A673 (cell line): ENCODE results near the gene PI4K2B. TPM values are rescaled to one million over a fixed set of nuclear protein-coding genes. Genes with fewer than 3 reads are reported as not detected.

Experiments used
- BruUV-seq: library from RNA; stranded (reverse); fragments of 400-500 nt; replicated peaks from 2 replicates; lab custom pipeline; 2021; lab: Mats Ljungman, UMichigan
- CTCF ChIA-PET: fragments of 300-600 bp; sonication (Branson Sonifier 250); formaldehyde crosslinking; loops from one replicate; lab custom pipeline; 2022; ENCODE audit warnings: antibody characterized with exemption; lab: Charles Lee
- POLR2A ChIA-PET: fragments of 300-600 bp; sonication (Branson Sonifier 250); formaldehyde crosslinking; loops from one replicate; lab custom pipeline; 2022; ENCODE audit warnings: antibody characterized with exemption; ENCODE audit not compliant: low non-redundant PET; lab: Charles Lee
- DNase-seq: peaks from one replicate; pipeline ENCODE4 v3.0.0-alpha.2; 2015; ENCODE audit warnings: low spot score
- H3K27ac ChIP-seq: fragments of 200-600 bp; sonication (generic); 2 replicates; pipeline ENCODE4 v1.5.1; 2016; ENCODE audit warnings: mixed run types, low read depth, mild to moderate bottlenecking, mixed read lengths, antibody characterized with exemption, low read length; ENCODE audit not compliant: poor library complexity, severe bottlenecking
- H3K27me3 ChIP-seq: fragments of 200-600 bp; sonication (generic); replicated peaks from 2 replicates; pipeline ENCODE4 v1.6.1; 2017; ENCODE audit warnings: mixed run types, low read depth, mild to moderate bottlenecking, mixed read lengths, antibody characterized with exemption, low read length; ENCODE audit not compliant: insufficient read depth, poor library complexity
- H3K36me3 ChIP-seq: fragments of 200-600 bp; sonication (generic); 2 replicates; pipeline ENCODE4 v1.6.1; 2016; ENCODE audit warnings: mixed run types, mild to moderate bottlenecking, mixed read lengths, antibody characterized with exemption, low read length; ENCODE audit not compliant: insufficient read depth, poor library complexity, severe bottlenecking
- H3K4me1 ChIP-seq: fragments of 200-600 bp; sonication (generic); 2 replicates; pipeline ENCODE4 v1.6.1; 2017; ENCODE audit warnings: mixed run types, mild to moderate bottlenecking, mixed read lengths, antibody characterized with exemption, low read length; ENCODE audit not compliant: insufficient read depth, poor library complexity, severe bottlenecking
- H3K4me3 ChIP-seq: fragments of 200-600 bp; sonication (generic); 2 replicates; pipeline ENCODE4 v1.5.1; 2016; ENCODE audit warnings: low read depth, mixed run types, mild to moderate bottlenecking, mixed read lengths, low read length; ENCODE audit not compliant: poor library complexity, severe bottlenecking
- H3K9me3 ChIP-seq: fragments of 200-600 bp; sonication (generic); 2 replicates; pipeline ENCODE4 v1.6.1; 2016; ENCODE audit warnings: mixed run types, low read depth, mild to moderate bottlenecking, mixed read lengths, antibody characterized with exemption, low read length; ENCODE audit not compliant: poor library complexity, severe bottlenecking
- CTCF ChIP-seq: fragments of 300-800, 200-600 bp; sonication (generic); conservative IDR thresholded peaks from 2 replicates; pipeline ENCODE4 v1.5.1; 2017; ENCODE audit warnings: low read depth, mild to moderate bottlenecking, antibody characterized with exemption, low read length, moderate library complexity, mixed read lengths
- EZH2 ChIP-seq: fragments of 200-600 bp; sonication (generic); IDR thresholded peaks from 2 replicates; pipeline ENCODE4 v1.6.1; 2017; ENCODE audit warnings: borderline replicate concordance, low read depth, mild to moderate bottlenecking, mixed read lengths, antibody characterized with exemption, low read length; ENCODE audit not compliant: poor library complexity, severe bottlenecking
- intact Hi-C: fragments of 100-400 bp; cut with micrococcal nuclease; formaldehyde crosslinking; loops from one replicate; pipeline ENCODE4 v1.10.0; 2022; ENCODE audit not compliant: unreplicated experiment
- total RNA-seq: library from RNA; stranded (reverse); gene quantifications from 2 replicates; pipeline ENCODE4 v1.2.3, GENCODE V29; 2021

Gene PI4K2B
- total RNA-seq, 1 experiment from 2014 or later = 13.3 TPM

GRCh38 chr4:25306518-25307057, 72.8 kb downstream of the PI4K2B start:
- no peaks in the 10 kb centered on the region for H3K9me3 ChIP-seq
- no peaks in the 10 kb centered on the region for H3K27me3 ChIP-seq
- no peaks in the 10 kb centered on the region for H3K36me3 ChIP-seq
- intact Hi-C loops = no loop called here
- no TSS peak for BruUV-seq
- ChIA-PET POLR2A (no interaction called here), CTCF (no interaction called here)
- no peak for TF ChIP-seq CTCF
- TF ChIP-seq EZH2 = no peak
- no peaks in the 10 kb centered on the region for H3K4me1 ChIP-seq
- no peak for DNase-seq
- no peak overlapping the region for H3K4me3 ChIP-seq
- H3K27ac ChIP-seq = no peak overlapping the region

GRCh38 chr4:25307596-25307995, 73.8 kb downstream of the PI4K2B start:
- H3K27me3 ChIP-seq = no peaks in the 10 kb centered on the region
- no peak overlapping the region for H3K4me3 ChIP-seq
- intact Hi-C loops = no loop called here
- POLR2A ChIA-PET = no interaction called here
- CTCF ChIA-PET = no interaction called here
- TF ChIP-seq EZH2 = no peak
- TF ChIP-seq CTCF = no peak
- H3K36me3 ChIP-seq = no peaks in the 10 kb centered on the region
- H3K9me3 ChIP-seq = no peaks in the 10 kb centered on the region
- no peak overlapping the region for H3K27ac ChIP-seq
- H3K4me1 ChIP-seq = no peaks in the 10 kb centered on the region
- BruUV-seq = no TSS peak
- DNase-seq = no peak

GRCh38 chr4:25308306-25308705, 74.5 kb downstream of the PI4K2B start:
- ChIA-PET CTCF (no interaction called here), POLR2A (no interaction called here)
- Histone ChIP-seq H3K4me3 (no peak overlapping the region), H3K4me1 (no peaks in the 10 kb centered on the region), H3K27ac (no peak overlapping the region), H3K9me3 (no peaks in the 10 kb centered on the region), H3K27me3 (no peaks in the 10 kb centered on the region), H3K36me3 (no peaks in the 10 kb centered on the region)
- no TSS peak for BruUV-seq
- TF ChIP-seq EZH2 = no peak
- no peak for TF ChIP-seq CTCF
- intact Hi-C loops = no loop called here
- no peak for DNase-seq
